Endodermal cell (in vitro differentiated cells): Measurements from ENCODE around the gene PPP5C. TPM values are rescaled to one million over a fixed set of nuclear protein-coding genes. Genes with fewer than 3 reads are reported as not detected.
A peak's percentile ranks its signal among the peaks of the same experiment; 100 is the strongest.

Source experiments
- DNase-seq: peaks from one replicate; pipeline ENCODE4 v3.0.0-alpha.2; 2017
- H3K27ac ChIP-seq: 2 replicates; pipeline ENCODE4 v1.5.1; 2013; ENCODE audit warnings: mild to moderate bottlenecking, low read depth, low read length, moderate library complexity
- H3K27me3 ChIP-seq: 2 replicates; pipeline ENCODE4 v1.6.1; 2013; ENCODE audit warnings: mild to moderate bottlenecking, low read length, moderate library complexity; ENCODE audit not compliant: insufficient read depth, control insufficient read depth, poor library complexity, severe bottlenecking
- H3K36me3 ChIP-seq: 2 replicates; pipeline ENCODE4 v1.7.0; 2013; ENCODE audit warnings: mild to moderate bottlenecking, low read length, moderate library complexity; ENCODE audit not compliant: control insufficient read depth, insufficient read depth
- H3K4me1 ChIP-seq: one replicate; pipeline ENCODE4 v1.7.0; 2013; ENCODE audit warnings: low read length; ENCODE audit not compliant: control insufficient read depth, insufficient read depth
- H3K4me3 ChIP-seq: 2 replicates; pipeline ENCODE4 v1.5.1; 2013; ENCODE audit warnings: mild to moderate bottlenecking, low read length, moderate library complexity
- H3K9ac ChIP-seq: 2 replicates; pipeline ENCODE4 v1.6.1; 2013; ENCODE audit warnings: mild to moderate bottlenecking, low read length, moderate library complexity; ENCODE audit not compliant: poor library complexity, severe bottlenecking; ENCODE audit errors: extremely low read depth
- H3K9me3 ChIP-seq: 2 replicates; pipeline ENCODE4 v1.6.1; 2013; ENCODE audit warnings: mild to moderate bottlenecking, low read length, moderate library complexity; ENCODE audit not compliant: control insufficient read depth
- H3K27ac Mint-ChIP-seq: 2 replicates; pipeline ENCODE4 v1.8.0; 2020; ENCODE audit warnings: mixed read lengths
- H3K27me3 Mint-ChIP-seq: 2 replicates; pipeline ENCODE4 v1.8.0; 2021; ENCODE audit warnings: mild to moderate bottlenecking, mixed read lengths; ENCODE audit not compliant: insufficient read depth
- H3K36me3 Mint-ChIP-seq: 2 replicates; pipeline ENCODE4 v1.8.0; 2020; ENCODE audit warnings: low read depth, mixed read lengths
- H3K4me1 Mint-ChIP-seq: 2 replicates; pipeline ENCODE4 v1.8.0; 2020; ENCODE audit warnings: mixed read lengths
- H3K4me3 Mint-ChIP-seq: 2 replicates; pipeline ENCODE4 v1.8.0; 2020; ENCODE audit warnings: mild to moderate bottlenecking, moderate library complexity, mixed read lengths
- H3K9me3 Mint-ChIP-seq: 2 replicates; pipeline ENCODE4 v1.8.0; 2020; ENCODE audit warnings: mild to moderate bottlenecking, mixed read lengths
- CTCF ChIP-seq: fragments of 200-600 bp; sonication (generic); conservative IDR thresholded peaks from 2 replicates; pipeline ENCODE4 v1.5.0; 2021; ENCODE audit warnings: antibody characterized with exemption, mild to moderate bottlenecking
- WGBS, 2 experiments: methylation state at CpG; one replicate each; pipeline versions ENCODE4 v1.1.5 to v1.1.7; 2013; ENCODE audit warnings: missing lambda C conversion rate in 2 of 2, mixed read lengths in 1 of 2; ENCODE audit not compliant: insufficient coverage in 1 of 2, insufficient read length in 1 of 2; 5-methylcytosine and 5-hydroxymethylcytosine counted together
- total RNA-seq, 2 donors: library from RNA; stranded (reverse); fragmentation: NEBNext Ultra II Directional in 1 of 2; extraction: Animal tissue kit (Norgen Biotek cat#: 25700) in 1 of 2; gene quantifications; 2 replicates in 1 of 2; 3 replicates in 1 of 2; pipeline ENCODE4 v1.2.1, GENCODE V29; 2021

The PPP5C gene
- total RNA-seq, 2 donors from 2014 or later: 101 to 112 TPM

- 95% methylated on average over 18 to 33 of the region's 33 CpGs for WGBS, 2 experiments
- H3K4me3 ChIP-seq: no peak overlapping the region
- H3K4me1 ChIP-seq: no peaks in the 10 kb centered on the region
- Mint-ChIP-seq H3K4me1 (no peaks in the 10 kb centered on the region), H3K27me3 (peaks cover 1% of the 10 kb centered on the region), H3K4me3 (no peak overlapping the region), H3K36me3 (peaks cover 46% of the 10 kb centered on the region), H3K27ac (no peak overlapping the region), H3K9me3 (no peaks in the 10 kb centered on the region)
- H3K9me3 ChIP-seq: no peaks in the 10 kb centered on the region
- TF ChIP-seq CTCF: no peak
- peak; percentile 48 for DNase-seq
- H3K27ac ChIP-seq: no peak overlapping the region
- H3K9ac ChIP-seq: no peak overlapping the region
- H3K36me3 ChIP-seq: peaks cover 45% of the 10 kb centered on the region
- H3K27me3 ChIP-seq: no peaks in the 10 kb centered on the region
Observed at GRCh38 chr19:46391296-46392251, 44.7 kb downstream of the PPP5C start.

GRCh38 chr19:46392252-46392801 lies 45.4 kb downstream of the PPP5C start:
- TF ChIP-seq CTCF: no peak
- peak; percentile 50 for DNase-seq
- no peaks in the 10 kb centered on the region for H3K9me3 Mint-ChIP-seq
- H3K27me3 Mint-ChIP-seq: peaks cover 1% of the 10 kb centered on the region
- H3K4me3 Mint-ChIP-seq: no peak overlapping the region
- H3K4me3 ChIP-seq: no peak overlapping the region
- H3K36me3 ChIP-seq: peaks cover 39% of the 10 kb centered on the region
- peak overlapping the region; percentile 47 for H3K27ac ChIP-seq
- no peaks in the 10 kb centered on the region for H3K9me3 ChIP-seq
- 92 to 93% methylated on average over 18 to 21 of the region's 21 CpGs for WGBS, 2 experiments
- H3K4me1 Mint-ChIP-seq: no peaks in the 10 kb centered on the region
- H3K9ac ChIP-seq: no peak overlapping the region
- no peaks in the 10 kb centered on the region for H3K4me1 ChIP-seq
- H3K36me3 Mint-ChIP-seq: peaks cover 39% of the 10 kb centered on the region
- H3K27me3 ChIP-seq: no peaks in the 10 kb centered on the region
- H3K27ac Mint-ChIP-seq: peak overlapping the region; percentile 12

DNA sequence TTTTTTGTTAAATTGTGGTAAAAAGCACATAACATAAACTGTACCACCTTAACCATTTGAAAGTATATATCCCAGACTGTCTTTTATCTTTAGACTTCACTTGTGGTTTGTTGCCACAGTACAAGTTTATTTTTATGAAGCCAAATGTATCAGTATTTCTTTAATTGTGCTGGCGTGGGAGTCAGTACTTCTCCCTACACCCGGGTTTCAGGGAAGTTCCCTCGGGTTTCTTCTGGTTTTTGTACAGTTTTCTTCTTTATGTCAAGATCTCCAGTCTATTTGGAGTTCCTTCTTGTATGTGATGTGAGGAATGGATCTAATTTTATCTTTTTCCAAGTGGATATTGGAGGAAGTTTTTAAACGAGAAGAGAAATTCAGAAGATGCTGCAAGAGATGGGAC lies 46.0 kb downstream of the PPP5C start:
- Mint-ChIP-seq H3K36me3 (peaks cover 34% of the 10 kb centered on the region), H3K27ac (peak overlapping the region; percentile 12), H3K27me3 (peaks cover 1% of the 10 kb centered on the region), H3K4me1 (no peaks in the 10 kb centered on the region), H3K9me3 (no peaks in the 10 kb centered on the region), H3K4me3 (no peak overlapping the region)
- Histone ChIP-seq H3K4me3 (no peak overlapping the region), H3K9me3 (no peaks in the 10 kb centered on the region), H3K9ac (no peak overlapping the region), H3K4me1 (no peaks in the 10 kb centered on the region), H3K27me3 (no peaks in the 10 kb centered on the region), H3K36me3 (peaks cover 36% of the 10 kb centered on the region), H3K27ac (peak overlapping the region; percentile 47)
- DNase-seq: no peak
- no peak for TF ChIP-seq CTCF
- 83 to 90% methylated on average over 1 to 4 of the region's 4 CpGs for WGBS, 2 experiments
